Natural killer cell (primary cell): Measurements from ENCODE around the gene FAM107B. TPM values are rescaled to one million over a fixed set of nuclear protein-coding genes. Genes with fewer than 3 reads are reported as not detected.

ENCODE experiments used
- ATAC-seq, 3 donors: fragments of 150-1000 bp in 2 of 3; fragments of 200-7000 bp in 1 of 3; cut with Tn5 transposase; 1 replicate in 1 of 3; 2 replicates in 2 of 3; pipeline ENCODE4 v1.10.0; 2021; ENCODE audit warnings: mild to moderate bottlenecking in 2 of 3, moderate library complexity in 2 of 3
- DNase-seq, 2 donors: peaks; one replicate each; pipeline versions ENCODE4 v3.0.0 to v3.0.0-alpha.2; 2013 to 2021; ENCODE audit warnings: mixed read lengths in 1 of 2
- H3K27ac ChIP-seq: one replicate; pipeline ENCODE4 v1.5.1; 2013; ENCODE audit warnings: mild to moderate bottlenecking, low read length
- H3K27me3 ChIP-seq: one replicate; pipeline ENCODE4 v1.6.1; 2013; ENCODE audit warnings: low read length; ENCODE audit not compliant: control insufficient read depth, insufficient read depth
- H3K36me3 ChIP-seq: one replicate; pipeline ENCODE4 v1.6.1; 2013; ENCODE audit warnings: low read length; ENCODE audit not compliant: control insufficient read depth, insufficient read depth
- H3K4me1 ChIP-seq: one replicate; pipeline ENCODE4 v1.6.1; 2013; ENCODE audit warnings: low read length; ENCODE audit not compliant: control insufficient read depth, insufficient read depth
- H3K4me3 ChIP-seq: one replicate; pipeline ENCODE4 v1.5.1; 2013; ENCODE audit warnings: low read length
- H3K9me3 ChIP-seq: one replicate; pipeline ENCODE4 v1.6.1; 2013; ENCODE audit warnings: low read length; ENCODE audit not compliant: control insufficient read depth, insufficient read depth
- H3K27ac Mint-ChIP-seq, 2 donors: one replicate each; pipeline ENCODE4 v1.8.0; 2022; ENCODE audit warnings: mild to moderate bottlenecking in 2 of 2, mixed read lengths in 2 of 2, moderate library complexity in 1 of 2
- H3K27me3 Mint-ChIP-seq, 2 donors: one replicate each; pipeline ENCODE4 v1.8.0; 2022; ENCODE audit warnings: low read depth in 2 of 2, mixed read lengths in 2 of 2
- H3K36me3 Mint-ChIP-seq: one replicate; pipeline ENCODE4 v1.8.0; 2022; ENCODE audit warnings: mixed read lengths
- H3K4me1 Mint-ChIP-seq, 2 donors: one replicate each; pipeline ENCODE4 v1.8.0; 2022; ENCODE audit warnings: mixed read lengths in 2 of 2
- H3K4me3 Mint-ChIP-seq: one replicate; pipeline ENCODE4 v1.8.0; 2022; ENCODE audit warnings: mild to moderate bottlenecking, moderate library complexity, mixed read lengths
- H3K9me3 Mint-ChIP-seq, 2 donors: one replicate each; pipeline ENCODE4 v1.8.0; 2022; ENCODE audit warnings: mixed read lengths in 2 of 2
- CTCF ChIP-seq: fragments of 200-600 bp; IDR thresholded peaks from one replicate; pipeline ENCODE4 v1.8.0; 2022; ENCODE audit warnings: antibody characterized with exemption
- WGBS: methylation state at CpG from one replicate; pipeline ENCODE4 v1.1.7; 2013; ENCODE audit warnings: missing lambda C conversion rate; ENCODE audit not compliant: insufficient coverage; 5-methylcytosine and 5-hydroxymethylcytosine counted together
- intact Hi-C: fragments of 100-400 bp; cut with micrococcal nuclease; formaldehyde crosslinking; loops from one replicate; pipeline ENCODE4 v1.14.2; 2022
- total RNA-seq, 4 donors: library from RNA; stranded (reverse); fragments of 120-200 nt in 1 of 4; gene quantifications; one replicate each; pipeline versions ENCODE4 v1.2.3 to v1.2.4, GENCODE V29; 2013 to 2022

FAM107B gene
- total RNA-seq, 3 donors from 2014 or later (not counting 1 experiment from before 2014, with no cell fraction given), result 165 to 226 (median 224) TPM

GRCh38 chr10:14548474-14548873, 226.2 kb downstream of the FAM107B start:
- DNase-seq (no peak), ATAC-seq (no peak)
- peaks cover 21% of the 10 kb centered on the region for H3K36me3 ChIP-seq
- H3K27me3 ChIP-seq, result no peaks in the 10 kb centered on the region
- Mint-ChIP-seq H3K9me3 (no peaks in the 10 kb centered on the region), H3K36me3 (no peaks in the 10 kb centered on the region), H3K27ac (peak overlapping the region; percentile 95 to 98), H3K4me1 (peaks cover 86 to 92% of the 10 kb centered on the region in 2 donors), H3K27me3 (no peaks in the 10 kb centered on the region), H3K4me3 (no peak overlapping the region)
- WGBS, result 93% methylated on average over 10 of the region's 11 CpGs
- no peak for TF ChIP-seq CTCF
- H3K27ac ChIP-seq, result no peak overlapping the region
- peaks cover 36% of the 10 kb centered on the region for H3K4me1 ChIP-seq
- no peaks in the 10 kb centered on the region for H3K9me3 ChIP-seq
- H3K4me3 ChIP-seq, result no peak overlapping the region
- intact Hi-C loops, result no loop called here

GRCh38 chr10:14547816-14548215, 226.9 kb downstream of the FAM107B start:
- H3K27me3 Mint-ChIP-seq, result no peaks in the 10 kb centered on the region
- H3K36me3 Mint-ChIP-seq, result no peaks in the 10 kb centered on the region
- ATAC-seq, result no peak
- Histone ChIP-seq H3K27ac (no peak overlapping the region), H3K4me3 (no peak overlapping the region), H3K9me3 (no peaks in the 10 kb centered on the region), H3K27me3 (no peaks in the 10 kb centered on the region), H3K36me3 (peaks cover 20% of the 10 kb centered on the region), H3K4me1 (peaks cover 39% of the 10 kb centered on the region)
- no peaks in the 10 kb centered on the region for H3K9me3 Mint-ChIP-seq
- intact Hi-C loops, result no loop called here
- no peak for DNase-seq
- no peak overlapping the region for H3K4me3 Mint-ChIP-seq
- H3K27ac Mint-ChIP-seq, result peak overlapping the region; percentile 80 to 98
- peaks cover 86 to 92% of the 10 kb centered on the region in 2 donors for H3K4me1 Mint-ChIP-seq
- WGBS, result 90% methylated on average over 9 of the region's 9 CpGs
- no peak for TF ChIP-seq CTCF

GRCh38 chr10:14545827-14546226, 228.9 kb downstream of the FAM107B start:
- Histone ChIP-seq H3K9me3 (no peaks in the 10 kb centered on the region), H3K4me3 (no peak overlapping the region), H3K27me3 (no peaks in the 10 kb centered on the region), H3K27ac (no peak overlapping the region), H3K4me1 (peaks cover 43% of the 10 kb centered on the region), H3K36me3 (peaks cover 31% of the 10 kb centered on the region)
- Mint-ChIP-seq H3K9me3 (no peaks in the 10 kb centered on the region), H3K4me3 (no peak overlapping the region), H3K4me1 (peaks cover 83 to 91% of the 10 kb centered on the region in 2 donors), H3K36me3 (peaks cover 6% of the 10 kb centered on the region), H3K27me3 (no peaks in the 10 kb centered on the region), H3K27ac (peak overlapping the region; percentile 80 to 98)
- intact Hi-C loops, result no loop called here
- WGBS, result 51% methylated on average over 4 of the region's 4 CpGs
- TF ChIP-seq CTCF, result no peak
- ATAC-seq (no peak), DNase-seq (no peak)

GRCh38 chr10:14543904-14544210, 230.8 kb downstream of the FAM107B start:
- no peak for TF ChIP-seq CTCF
- peaks cover 46% of the 10 kb centered on the region for H3K4me1 ChIP-seq
- H3K27ac ChIP-seq, result peak overlapping the region; percentile 73
- WGBS, result 89% methylated on average over 3 of the region's 3 CpGs
- no peak overlapping the region for H3K4me3 ChIP-seq
- Mint-ChIP-seq H3K9me3 (no peaks in the 10 kb centered on the region), H3K27me3 (no peaks in the 10 kb centered on the region), H3K27ac (peak overlapping the region; percentile 78 to 98), H3K36me3 (peaks cover 9% of the 10 kb centered on the region), H3K4me1 (peaks cover 84 to 90% of the 10 kb centered on the region in 2 donors), H3K4me3 (peak overlapping the region; percentile 78)
- no peaks in the 10 kb centered on the region for H3K27me3 ChIP-seq
- DNase-seq (no peak), ATAC-seq (peak in 2 of 3 donors; percentile 7 to 8)
- intact Hi-C loops, result loop anchor here (1.0 kb wide), 2 partner anchors 45 to 347 kb away; no protein-coding TSS in a partner anchor
- H3K36me3 ChIP-seq, result peaks cover 36% of the 10 kb centered on the region
- no peaks in the 10 kb centered on the region for H3K9me3 ChIP-seq
